GM11168 (cell line): ENCODE results near the gene GTPBP1.

Source experiments
- in situ Hi-C: fragments of 300-500 bp; cut with MboI; formaldehyde crosslinking; loops from one replicate; pipeline ENCODE4 v1.12.0; 2022; ENCODE audit warnings: low sequenced_read_pairs; ENCODE audit not compliant: unreplicated experiment

GTPBP1 gene

DNA sequence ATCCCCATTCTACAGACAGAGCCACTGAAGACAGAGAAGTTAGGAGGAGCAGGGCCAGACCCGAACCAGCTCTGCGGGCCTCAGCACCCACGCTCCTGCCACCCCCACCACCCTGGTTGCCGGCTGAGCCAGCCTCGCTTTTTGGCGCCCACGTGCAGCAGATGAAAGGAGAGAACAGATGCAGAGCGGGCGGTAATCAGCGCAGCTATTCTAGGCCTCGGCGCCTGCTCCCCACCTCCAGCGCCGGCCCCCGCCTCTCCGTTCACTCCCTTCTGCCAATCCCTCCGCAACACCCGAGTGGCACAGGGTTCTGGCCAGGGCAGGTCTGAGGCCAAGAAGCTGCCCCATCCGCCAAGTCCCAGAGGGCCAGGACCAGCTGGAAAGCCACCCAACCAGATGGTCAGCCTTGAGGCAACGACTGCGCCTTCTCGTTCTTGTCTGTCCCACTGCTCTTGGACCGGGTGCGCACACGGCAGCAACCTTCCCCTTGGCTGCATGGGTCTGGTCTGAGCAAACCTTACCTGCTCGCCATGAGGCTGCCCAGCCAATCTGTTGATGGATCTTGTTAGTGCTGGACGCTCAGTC, 71.4 kb downstream of the GTPBP1 start:
- in situ Hi-C loops, result no loop called here

DNA sequence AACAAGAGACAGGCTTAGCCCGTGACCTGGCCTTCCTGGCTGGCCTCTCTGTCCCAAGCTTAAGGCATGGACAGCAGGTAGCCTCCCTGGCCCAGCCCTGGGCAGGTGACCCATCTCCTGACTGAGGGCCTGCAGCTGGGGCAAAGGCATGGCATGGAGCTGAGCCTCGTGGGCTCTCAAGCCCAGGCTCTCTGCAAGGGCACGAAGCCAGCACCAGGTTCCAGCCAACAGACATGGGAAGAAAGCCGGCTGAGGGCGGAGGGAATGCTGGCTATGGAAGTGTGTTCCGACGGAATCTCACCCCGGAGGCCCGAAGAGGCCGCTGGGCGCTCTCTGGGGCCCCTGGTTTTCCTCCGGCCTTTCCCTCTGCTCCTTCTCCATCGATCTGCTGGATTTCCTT, 75.3 kb downstream of the GTPBP1 start:
- in situ Hi-C loops, result no loop called here

DNA sequence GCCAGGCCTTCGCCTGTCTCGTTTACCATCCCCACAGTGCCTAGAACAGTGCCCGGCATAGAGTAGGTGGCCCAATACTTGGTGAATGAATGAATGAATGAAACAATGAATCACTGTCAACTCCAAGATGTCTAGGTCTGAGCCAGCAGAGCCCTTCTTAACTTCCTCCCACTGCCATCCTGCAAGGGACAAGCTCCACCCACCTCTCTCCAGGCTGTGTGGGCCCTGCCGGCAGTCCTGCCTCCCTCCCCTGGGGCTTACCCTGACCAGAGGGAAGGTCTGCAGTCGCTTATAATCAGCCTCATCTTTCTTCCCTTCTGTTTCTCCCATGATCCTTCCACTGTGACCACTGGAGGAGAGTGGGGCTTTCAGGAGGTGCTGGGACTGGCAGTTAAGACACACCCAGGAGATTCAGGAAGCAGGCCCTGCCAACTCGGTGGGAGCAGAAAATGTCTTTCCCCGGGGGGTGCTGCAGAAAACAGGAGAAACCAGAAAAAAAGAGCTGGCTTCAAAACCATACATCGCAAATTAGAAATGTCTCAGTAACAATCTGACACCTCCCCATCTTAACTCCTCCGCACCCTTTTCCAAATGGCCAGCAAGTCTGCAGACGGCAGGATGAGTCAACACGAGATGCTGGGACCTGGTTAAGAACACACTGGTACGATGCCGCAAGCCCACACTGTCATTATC, 76.8 kb downstream of the GTPBP1 start:
- in situ Hi-C loops, result no loop called here
